DND-41 (cell line): ENCODE measurements around the gene ZSCAN31.

ENCODE experiments used
- ATAC-seq: fragments of 200-7000 bp; cut with Tn5 transposase; 3 replicates; pipeline ENCODE4 v1.9.1; 2021; ENCODE audit warnings: low read depth; ENCODE audit not compliant: insufficient read depth
- DNase-seq: peaks from one replicate; pipeline ENCODE4 v3.0.0-alpha.2; 2020
- H2AFZ ChIP-seq: 2 replicates; pipeline ENCODE4 v1.6.0; 2012; ENCODE audit warnings: low read depth, low read length
- H3K27ac ChIP-seq: 2 replicates; pipeline ENCODE4 v1.5.1; 2012; ENCODE audit warnings: low read length, inconsistent platforms
- H3K27me3 ChIP-seq: fragments of 200-600 bp; sonication (generic); 2 replicates; pipeline ENCODE4 v1.6.0; 2012; ENCODE audit warnings: low read length, mild to moderate bottlenecking, inconsistent platforms; ENCODE audit not compliant: insufficient read depth, poor library complexity
- H3K36me3 ChIP-seq: 2 replicates; pipeline ENCODE4 v1.5.1; 2012; ENCODE audit warnings: low read length, inconsistent platforms; ENCODE audit not compliant: insufficient read depth
- H3K4me1 ChIP-seq: 2 replicates; pipeline ENCODE4 v1.5.1; 2012; ENCODE audit warnings: mild to moderate bottlenecking, low read length; ENCODE audit not compliant: insufficient read depth
- H3K4me2 ChIP-seq: 2 replicates; pipeline ENCODE4 v1.6.0; 2012; ENCODE audit warnings: mild to moderate bottlenecking, moderate library complexity, low read length, inconsistent platforms; ENCODE audit not compliant: insufficient read depth
- H3K4me3 ChIP-seq, 2 experiments: fragments of 200-600 bp in 1 of 2; shearing (Covaris generic) in 1 of 2; 2 replicates each; pipeline ENCODE4 v1.5.1; 2012 to 2016; ENCODE audit warnings: inconsistent platforms in 2 of 2, low read length in 2 of 2, mild to moderate bottlenecking in 2 of 2, low read depth in 1 of 2, moderate library complexity in 1 of 2
- H3K79me2 ChIP-seq: 2 replicates; pipeline ENCODE4 v1.6.0; 2012; ENCODE audit warnings: low read length, inconsistent platforms; ENCODE audit not compliant: insufficient read depth
- H3K9ac ChIP-seq: 2 replicates; pipeline ENCODE4 v1.6.0; 2012; ENCODE audit warnings: low read depth, mild to moderate bottlenecking, inconsistent platforms, low read length, moderate library complexity
- H3K9me3 ChIP-seq: 2 replicates; pipeline ENCODE4 v1.5.1; 2012; ENCODE audit warnings: low read length, moderate library complexity, mild to moderate bottlenecking, inconsistent platforms; ENCODE audit not compliant: insufficient read depth, severe bottlenecking
- H4K20me1 ChIP-seq: 2 replicates; pipeline ENCODE4 v1.6.0; 2012; ENCODE audit warnings: low read length; ENCODE audit not compliant: insufficient read depth
- EZH2 ChIP-seq: IDR thresholded peaks from 3 replicates; pipeline ENCODE4 v1.6.1; 2012; ENCODE audit warnings: borderline replicate concordance, low read depth, mild to moderate bottlenecking, moderate library complexity, low read length, inconsistent platforms; ENCODE audit not compliant: severe bottlenecking
- TF ChIP-seq, protein P1 (sequence below): IDR thresholded peaks from 2 replicates; pipeline ENCODE4 v1.5.1; 2012; ENCODE audit warnings: borderline replicate concordance, low read length, moderate library complexity, mild to moderate bottlenecking; ENCODE audit not compliant: poor library complexity, severe bottlenecking; ENCODE audit errors: extremely low read depth

The ZSCAN31 gene

DNA sequence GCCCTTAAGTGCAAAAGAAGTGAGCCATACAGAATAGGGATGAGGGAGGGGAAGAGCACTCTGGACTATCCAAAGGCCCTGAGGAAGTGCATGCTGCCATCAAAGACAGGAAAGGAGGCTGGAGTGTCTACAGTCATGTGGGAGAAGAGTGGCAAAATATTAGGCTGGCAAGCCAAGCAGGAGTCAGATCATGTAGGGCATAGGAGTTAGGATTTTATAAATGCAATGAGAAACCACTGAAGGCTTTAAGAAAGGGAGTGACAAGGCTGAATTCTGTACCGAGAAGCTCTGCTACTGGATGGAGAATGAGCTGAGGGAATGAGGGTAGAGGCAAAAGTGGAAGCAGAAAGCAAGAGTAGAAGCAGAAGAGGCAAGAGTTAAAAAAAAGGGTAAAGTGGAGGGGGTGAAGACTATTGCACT lies 2.3 kb downstream of the ZSCAN31 start:
- Histone ChIP-seq H3K9me3 (no peaks in the 10 kb centered on the region), H3K4me3 (no peak overlapping the region), H3K4me1 (peaks cover 27% of the 10 kb centered on the region), H3K36me3 (no peaks in the 10 kb centered on the region), H4K20me1 (no peaks in the 10 kb centered on the region), H3K79me2 (no peaks in the 10 kb centered on the region), H3K9ac (no peak overlapping the region), H2AFZ (no peak overlapping the region), H3K27ac (no peak overlapping the region), H3K27me3 (no peaks in the 10 kb centered on the region), H3K4me2 (no peak overlapping the region)
- TF ChIP-seq, protein P1, sequence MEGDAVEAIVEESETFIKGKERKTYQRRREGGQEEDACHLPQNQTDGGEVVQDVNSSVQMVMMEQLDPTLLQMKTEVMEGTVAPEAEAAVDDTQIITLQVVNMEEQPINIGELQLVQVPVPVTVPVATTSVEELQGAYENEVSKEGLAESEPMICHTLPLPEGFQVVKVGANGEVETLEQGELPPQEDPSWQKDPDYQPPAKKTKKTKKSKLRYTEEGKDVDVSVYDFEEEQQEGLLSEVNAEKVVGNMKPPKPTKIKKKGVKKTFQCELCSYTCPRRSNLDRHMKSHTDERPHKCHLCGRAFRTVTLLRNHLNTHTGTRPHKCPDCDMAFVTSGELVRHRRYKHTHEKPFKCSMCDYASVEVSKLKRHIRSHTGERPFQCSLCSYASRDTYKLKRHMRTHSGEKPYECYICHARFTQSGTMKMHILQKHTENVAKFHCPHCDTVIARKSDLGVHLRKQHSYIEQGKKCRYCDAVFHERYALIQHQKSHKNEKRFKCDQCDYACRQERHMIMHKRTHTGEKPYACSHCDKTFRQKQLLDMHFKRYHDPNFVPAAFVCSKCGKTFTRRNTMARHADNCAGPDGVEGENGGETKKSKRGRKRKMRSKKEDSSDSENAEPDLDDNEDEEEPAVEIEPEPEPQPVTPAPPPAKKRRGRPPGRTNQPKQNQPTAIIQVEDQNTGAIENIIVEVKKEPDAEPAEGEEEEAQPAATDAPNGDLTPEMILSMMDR, result no peak
- no peak for TF ChIP-seq EZH2
- ATAC-seq, result no peak
- DNase-seq, result no peak

DNA sequence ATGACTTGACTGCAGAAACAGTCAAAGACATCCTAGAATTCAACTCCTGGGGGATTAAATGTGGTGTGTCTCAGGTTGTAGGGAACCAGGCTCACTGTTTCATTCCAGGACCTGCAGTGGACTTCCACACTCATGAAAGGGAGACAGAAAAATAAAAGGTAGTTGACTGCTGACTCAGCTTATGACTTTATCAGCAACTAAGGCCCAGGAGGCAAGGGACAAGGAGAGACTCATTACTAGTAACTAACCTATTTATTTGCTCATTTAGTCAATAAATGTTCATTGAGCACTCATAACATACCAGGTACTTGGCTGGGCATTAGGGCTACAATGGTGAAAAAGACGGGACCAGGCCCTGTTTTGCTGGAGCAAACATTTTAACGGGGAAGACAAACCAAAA lies 2.9 kb downstream of the ZSCAN31 start:
- ATAC-seq, result no peak
- no peak overlapping the region for H3K9ac ChIP-seq
- H3K4me2 ChIP-seq, result no peak overlapping the region

DNA sequence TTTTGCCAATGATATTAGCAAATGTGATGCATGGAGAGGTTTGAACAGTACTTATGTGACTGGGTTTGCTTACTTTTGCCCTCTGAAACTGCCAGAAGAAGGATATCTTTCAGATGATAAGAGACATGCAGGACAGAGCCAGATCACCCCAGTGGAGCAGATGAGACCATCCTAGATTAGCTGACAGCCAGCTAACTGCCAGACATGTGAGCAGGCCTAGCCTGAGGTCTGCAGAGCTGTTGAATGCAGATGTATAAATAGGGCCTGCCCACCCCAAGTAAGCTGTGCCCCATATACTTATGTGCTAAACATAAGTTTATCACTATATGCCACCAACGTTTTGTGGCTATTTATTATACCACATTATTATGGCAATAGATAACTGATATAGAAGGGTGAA lies 5.9 kb downstream of the ZSCAN31 start:
- no peak for DNase-seq

More for the DNA sequence above, 2.9 kb downstream of the ZSCAN31 start:
- Histone ChIP-seq H3K4me3 (no peak overlapping the region), H4K20me1 (no peaks in the 10 kb centered on the region), H3K9me3 (no peaks in the 10 kb centered on the region), H3K36me3 (no peaks in the 10 kb centered on the region), H3K27me3 (no peaks in the 10 kb centered on the region), H3K4me1 (peaks cover 27% of the 10 kb centered on the region), H3K27ac (no peak overlapping the region), H3K79me2 (no peaks in the 10 kb centered on the region), H2AFZ (no peak overlapping the region)
- TF ChIP-seq, protein P1, result no peak
- no peak for TF ChIP-seq EZH2
- no peak for DNase-seq

More for the DNA sequence above, 5.9 kb downstream of the ZSCAN31 start:
- no peaks in the 10 kb centered on the region for H4K20me1 ChIP-seq
- no peak for ATAC-seq
- no peak overlapping the region for H3K4me2 ChIP-seq
- no peaks in the 10 kb centered on the region for H3K79me2 ChIP-seq
- TF ChIP-seq, protein P1, result no peak
- no peak overlapping the region for H3K4me3 ChIP-seq
- peaks cover 13% of the 10 kb centered on the region; the same call in 1 of the 2 replicates for H3K36me3 ChIP-seq
- H3K9ac ChIP-seq, result no peak overlapping the region
- peaks cover 7% of the 10 kb centered on the region for H3K4me1 ChIP-seq
- no peak overlapping the region for H3K27ac ChIP-seq
- no peak overlapping the region for H2AFZ ChIP-seq
- peaks cover 16% of the 10 kb centered on the region for H3K9me3 ChIP-seq
- no peaks in the 10 kb centered on the region for H3K27me3 ChIP-seq
